SK-N-SH (cell line): ENCODE measurements around the gene GGPS1.

Experiments used
- CTCF ChIP-seq: fragments of 200-600 bp; sonication (generic); IDR thresholded peaks from 2 replicates; pipeline ENCODE4 v1.6.1; 2017; ENCODE audit warnings: antibody characterized with exemption, mild to moderate bottlenecking, moderate library complexity
- EZH2phosphoT487 ChIP-seq: fragments of 200-600 bp; sonication (generic); IDR thresholded peaks from 2 replicates; pipeline ENCODE4 v1.6.1; 2017; ENCODE audit warnings: low read depth, mixed run types, mild to moderate bottlenecking, antibody characterized with exemption, moderate library complexity, borderline replicate concordance
- FOSL2 ChIP-seq: IDR thresholded peaks from 2 replicates; pipeline ENCODE4 v1.4.0; 2012; ENCODE audit warnings: low read depth, mild to moderate bottlenecking, moderate library complexity, borderline replicate concordance
- FOXJ3 ChIP-seq: sonication (generic); formaldehyde crosslinking; IDR thresholded peaks from 2 replicates; pipeline ENCODE4 v1.5.1; 2020; ENCODE audit warnings: mild to moderate bottlenecking, missing genetic modification reagents
- GABPA ChIP-seq: IDR thresholded peaks from 2 replicates; pipeline ENCODE4 v1.4.0; 2012; ENCODE audit warnings: low read depth, mild to moderate bottlenecking
- NFIC ChIP-seq: IDR thresholded peaks from 2 replicates; pipeline ENCODE4 v1.4.0; 2012; ENCODE audit warnings: borderline replicate concordance
- REST ChIP-seq: IDR thresholded peaks from 2 replicates; pipeline ENCODE4 v1.6.1; 2012; ENCODE audit warnings: mild to moderate bottlenecking, low read depth, low read length, moderate library complexity
- RFX5 ChIP-seq: IDR thresholded peaks from 2 replicates; pipeline ENCODE4 v1.6.1; 2012; ENCODE audit warnings: mild to moderate bottlenecking, improper control_type of control experiment, low read length

- TF ChIP-seq CTCF: no peak
- no peak for TF ChIP-seq NFIC
- TF ChIP-seq RFX5: no peak
- no peak for TF ChIP-seq FOXJ3 (CRISPR knock-in tag)
- TF ChIP-seq GABPA: no peak
- no peak for TF ChIP-seq EZH2phosphoT487
- TF ChIP-seq FOSL2: no peak
- no peak for TF ChIP-seq REST
These were observed 41.0 kb upstream of the GGPS1 start for GRCh38 chr1:235287208-235287882.
